HG02970 (cell line): ENCODE measurements around the gene HIVEP3.

ENCODE experiments used
- ATAC-seq: cut with Tn5 transposase; IDR thresholded peaks from one replicate; pipeline ENCODE4 v1.9.1; 2021; ENCODE audit warnings: mild to moderate bottlenecking, moderate library complexity, moderate number of reproducible peaks; ENCODE audit not compliant: unreplicated experiment, low FRiP score

The HIVEP3 gene

DNA sequence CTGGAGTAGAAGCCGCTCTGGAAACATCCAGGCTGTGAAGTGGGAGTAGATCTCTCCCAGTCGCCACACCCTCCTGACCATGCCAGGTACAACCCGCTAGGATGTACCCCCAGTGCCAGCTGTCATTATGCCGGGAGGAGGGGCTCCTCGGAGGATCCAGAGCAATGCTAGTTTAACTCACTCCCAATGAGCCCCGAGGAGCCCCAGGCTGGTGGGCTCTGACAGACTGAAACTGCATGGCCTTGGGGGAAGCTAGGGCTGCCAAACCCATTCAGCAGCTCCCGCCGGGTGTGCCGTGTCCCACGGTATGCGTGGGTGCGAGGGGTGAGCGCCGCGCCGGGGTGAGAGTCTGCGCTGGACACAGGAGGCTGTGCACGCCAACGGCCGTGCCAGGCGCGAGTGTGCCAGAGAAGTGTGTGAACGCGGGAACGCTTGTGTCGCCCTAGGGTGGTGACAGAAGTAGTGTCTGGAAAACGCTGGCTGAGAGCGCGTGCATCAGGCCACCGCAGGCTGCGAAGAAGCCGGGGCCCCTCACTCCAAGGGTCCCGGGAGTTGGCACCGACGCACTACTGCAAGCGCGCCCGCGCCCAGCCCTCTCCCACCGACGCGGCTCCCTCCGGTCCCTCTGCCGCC, 257.2 kb downstream of the HIVEP3 start:
- ATAC-seq: peak; percentile 15

DNA sequence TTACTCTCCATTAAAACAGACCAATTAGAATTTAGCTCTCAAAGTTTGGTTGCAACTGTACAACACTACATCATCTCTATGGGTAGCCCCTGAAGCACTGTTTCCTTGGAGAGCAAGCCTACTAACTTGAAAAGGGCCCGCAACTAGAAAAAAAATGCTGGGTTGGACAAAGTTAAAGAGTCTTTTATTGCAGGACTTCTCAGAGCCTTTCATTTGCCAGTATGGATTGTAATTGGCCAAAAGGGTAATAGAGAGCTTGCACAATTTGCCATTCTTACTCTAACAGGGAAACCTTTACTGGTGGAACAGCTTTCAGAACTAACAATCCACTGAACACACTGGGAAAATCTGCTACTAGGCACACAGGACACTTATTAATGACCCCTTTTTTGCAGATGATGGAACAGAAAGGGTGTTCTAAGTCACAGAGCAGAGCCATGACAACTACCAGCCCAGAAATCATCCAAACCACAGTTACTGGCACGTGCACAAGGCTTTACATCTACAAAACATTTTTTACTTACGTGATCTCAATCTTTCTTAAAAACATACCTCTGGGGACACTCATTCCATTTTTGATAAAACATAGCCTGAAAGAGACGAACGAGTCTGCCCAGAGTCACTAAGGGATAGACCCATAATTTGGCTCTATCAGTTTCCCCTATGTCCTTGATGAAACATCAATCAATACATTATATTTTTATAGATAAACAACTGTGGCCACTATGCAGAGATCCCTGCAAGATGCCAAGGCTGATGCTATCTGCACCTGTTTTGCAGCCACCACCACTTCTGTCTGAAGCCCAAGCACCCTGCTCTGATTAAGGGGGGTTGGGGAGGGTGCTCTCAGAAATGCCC, 257.9 kb downstream of the HIVEP3 start:
- no peak for ATAC-seq

DNA sequence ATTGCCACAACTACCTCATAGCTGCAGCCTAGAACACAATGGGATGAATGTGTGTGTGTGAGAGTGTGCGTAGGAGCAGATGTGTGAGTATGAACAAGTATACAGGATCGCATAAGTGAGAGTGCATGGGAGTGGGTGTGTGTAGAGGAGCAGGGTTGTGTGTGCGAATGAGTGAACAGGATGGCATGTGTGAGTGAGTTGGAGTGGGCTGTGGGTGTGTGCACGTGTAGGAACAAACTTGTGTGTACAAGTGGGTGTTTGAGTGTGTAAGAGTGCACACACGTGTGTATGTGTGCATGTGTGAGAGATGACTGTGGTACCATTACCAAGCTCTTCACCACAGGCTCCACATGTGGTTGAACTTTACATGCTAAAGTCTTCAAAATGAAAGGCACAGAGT, 258.8 kb downstream of the HIVEP3 start:
- no peak for ATAC-seq

DNA sequence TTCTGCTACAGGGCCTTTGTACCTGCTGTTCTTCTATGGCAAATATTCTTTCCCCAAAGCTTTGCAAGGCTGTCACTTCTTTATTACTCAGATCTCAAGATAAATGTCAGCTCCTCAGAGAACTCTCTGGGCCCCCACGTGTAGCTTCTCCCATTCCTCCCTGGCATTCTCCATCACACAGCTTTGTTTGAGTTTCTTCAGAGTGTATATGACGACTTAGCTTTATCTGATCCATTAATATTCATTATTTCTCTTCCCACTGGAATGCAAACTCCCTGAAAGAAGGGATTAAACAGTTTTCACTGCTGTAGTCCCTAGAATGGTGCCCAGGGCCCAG, 259.6 kb downstream of the HIVEP3 start:
- no peak for ATAC-seq

DNA sequence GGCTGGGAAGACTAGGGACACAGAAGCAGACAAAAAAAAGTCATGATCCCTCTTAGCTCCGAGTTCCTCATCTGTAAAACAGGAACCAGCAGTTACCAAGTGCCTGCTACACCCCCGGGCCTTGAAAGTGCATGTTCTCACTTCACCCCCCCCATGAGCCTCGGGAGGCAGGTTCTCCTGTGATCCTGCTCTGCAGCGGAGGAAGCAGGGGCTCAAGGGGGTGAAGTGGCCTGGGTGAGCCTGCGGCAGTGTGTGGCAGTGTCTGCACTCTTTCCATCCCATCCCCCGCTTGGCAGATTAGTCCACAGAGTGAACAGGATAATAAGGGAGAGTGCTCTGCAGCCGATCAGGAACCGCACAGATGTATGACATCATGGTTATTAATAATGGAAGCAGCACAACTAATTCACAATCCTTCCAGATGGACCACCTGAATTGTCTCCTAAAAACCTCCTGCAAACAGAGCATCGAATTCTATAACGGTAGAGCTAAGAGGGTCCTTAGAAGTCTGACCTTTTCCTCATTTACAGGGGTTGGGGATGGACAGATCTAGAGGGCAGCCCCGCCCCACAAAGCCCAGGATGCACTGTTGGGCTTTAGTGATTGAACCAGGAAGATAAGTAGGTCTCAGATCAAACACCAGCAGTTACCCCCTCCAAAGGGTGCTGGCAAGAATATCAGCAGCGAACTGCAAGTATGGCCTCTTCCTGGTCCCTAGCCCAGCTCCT, 260.1 kb downstream of the HIVEP3 start:
- no peak for ATAC-seq

DNA sequence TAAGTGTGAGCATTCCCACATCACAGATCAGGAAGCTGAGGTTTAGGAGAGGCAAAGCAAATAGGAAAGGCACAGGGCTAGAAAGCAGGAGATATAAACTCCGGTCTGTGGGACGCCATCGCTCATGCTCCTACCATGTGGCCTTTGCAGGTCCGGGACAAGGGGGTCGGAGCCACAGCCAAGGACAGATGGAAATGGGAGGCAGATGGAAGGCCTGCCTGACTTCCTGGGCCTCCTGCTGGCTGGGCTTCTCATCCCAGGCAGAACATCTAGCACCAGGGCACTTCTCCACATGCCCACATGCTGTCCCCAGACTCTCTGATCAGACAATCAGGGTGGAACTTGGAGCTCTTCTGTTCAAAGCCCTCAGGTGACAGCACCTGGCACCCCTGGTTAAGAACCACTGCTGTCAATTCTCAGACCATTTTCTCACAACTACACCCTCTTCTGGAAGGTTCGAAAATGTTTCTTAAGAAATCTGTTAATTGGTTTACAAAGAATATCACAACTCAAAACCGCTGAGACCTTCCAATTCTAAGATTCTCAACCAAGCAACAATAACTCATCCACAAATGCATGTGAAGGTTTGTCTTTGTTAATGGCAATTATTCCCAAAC, 260.9 kb downstream of the HIVEP3 start:
- ATAC-seq: no peak

DNA sequence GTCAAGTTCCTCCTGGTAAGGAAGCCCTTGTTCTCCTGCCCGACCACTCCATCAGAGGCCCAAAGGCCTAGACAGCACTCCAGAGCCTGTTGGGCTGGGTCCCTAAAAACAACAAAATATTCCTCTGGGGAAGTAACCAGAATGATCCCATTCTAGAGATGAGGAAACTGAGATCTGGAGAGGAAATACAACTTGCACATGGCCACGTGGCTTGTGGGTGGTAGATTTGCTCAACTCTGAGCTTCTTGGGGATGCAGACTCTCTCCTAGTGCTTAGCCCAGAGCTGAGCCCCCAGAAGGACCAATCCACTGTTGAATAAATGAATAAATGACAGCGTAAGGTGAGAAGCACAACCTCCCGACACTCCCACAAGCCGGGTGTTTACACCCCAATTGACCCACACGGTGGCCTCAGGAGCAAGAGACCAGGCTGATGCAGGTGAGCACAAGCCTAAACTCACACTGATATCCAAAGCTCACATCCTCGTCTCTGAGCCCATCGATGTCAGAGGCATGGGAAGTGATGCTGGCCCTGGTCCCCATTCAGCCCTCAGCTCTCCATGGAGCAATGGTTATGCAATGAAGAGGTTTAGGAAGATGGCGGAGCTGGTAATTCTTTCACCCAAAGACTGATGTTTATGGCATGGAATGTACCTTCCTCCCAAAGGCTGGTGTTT, 261.8 kb downstream of the HIVEP3 start:
- no peak for ATAC-seq

DNA sequence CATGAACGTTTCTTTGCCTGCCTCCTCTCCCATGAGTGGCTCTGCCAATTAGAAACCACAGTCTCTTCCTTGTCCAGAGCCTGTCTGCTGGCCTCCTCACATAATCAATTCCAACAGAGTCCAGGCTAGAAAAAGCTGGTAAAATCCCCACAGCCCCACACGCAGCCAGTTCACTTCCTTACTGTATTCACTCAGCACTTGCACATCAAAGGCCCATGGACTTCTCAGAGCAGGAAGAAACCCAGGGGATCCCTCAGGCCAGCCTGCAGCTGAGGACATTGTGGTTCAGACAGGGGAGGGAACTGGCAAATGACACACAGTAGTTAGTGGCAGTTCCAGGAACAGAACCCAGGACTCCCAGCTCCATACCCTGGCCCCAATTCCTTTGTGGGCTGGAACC, 262.7 kb downstream of the HIVEP3 start:
- ATAC-seq: no peak

DNA sequence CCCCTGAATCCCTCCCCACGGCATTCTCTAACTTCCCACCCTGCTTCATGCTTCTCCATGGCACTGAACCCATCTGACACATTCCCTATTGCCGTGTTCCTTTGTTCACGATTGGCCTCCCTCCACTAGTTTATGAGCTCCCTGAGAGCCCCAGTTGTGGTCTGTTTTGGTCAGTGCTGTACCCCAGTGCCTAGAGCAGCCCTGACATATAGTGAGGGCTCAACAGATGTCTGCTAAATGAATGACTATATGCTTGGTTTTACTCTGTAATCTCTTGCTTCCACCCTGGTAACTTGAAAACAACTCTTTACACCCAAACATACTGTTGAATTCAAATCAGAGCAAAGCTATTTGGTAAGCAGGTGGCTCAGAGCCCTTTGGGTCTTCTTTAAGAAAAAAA, 263.1 kb downstream of the HIVEP3 start:
- ATAC-seq: no peak

DNA sequence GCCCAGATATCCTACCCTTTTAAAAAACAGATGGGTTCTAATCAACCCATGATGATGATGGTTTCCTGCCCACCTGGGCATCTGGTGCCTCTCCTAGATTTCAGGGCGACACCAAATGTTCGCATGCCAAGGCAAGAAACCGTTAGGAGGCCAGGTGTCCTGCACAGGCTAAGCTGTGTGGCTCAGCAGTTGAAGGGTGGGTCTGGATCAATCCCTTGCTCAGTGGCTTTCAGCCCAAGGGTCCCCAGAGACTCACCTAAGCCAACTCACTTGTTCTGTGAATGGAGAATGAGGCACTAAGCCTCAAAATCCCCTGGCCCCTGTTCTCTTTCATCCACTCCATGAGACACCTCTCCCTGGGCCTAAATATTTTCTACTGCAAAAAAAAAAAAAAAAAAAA, 265.1 kb downstream of the HIVEP3 start:
- ATAC-seq: no peak

DNA sequence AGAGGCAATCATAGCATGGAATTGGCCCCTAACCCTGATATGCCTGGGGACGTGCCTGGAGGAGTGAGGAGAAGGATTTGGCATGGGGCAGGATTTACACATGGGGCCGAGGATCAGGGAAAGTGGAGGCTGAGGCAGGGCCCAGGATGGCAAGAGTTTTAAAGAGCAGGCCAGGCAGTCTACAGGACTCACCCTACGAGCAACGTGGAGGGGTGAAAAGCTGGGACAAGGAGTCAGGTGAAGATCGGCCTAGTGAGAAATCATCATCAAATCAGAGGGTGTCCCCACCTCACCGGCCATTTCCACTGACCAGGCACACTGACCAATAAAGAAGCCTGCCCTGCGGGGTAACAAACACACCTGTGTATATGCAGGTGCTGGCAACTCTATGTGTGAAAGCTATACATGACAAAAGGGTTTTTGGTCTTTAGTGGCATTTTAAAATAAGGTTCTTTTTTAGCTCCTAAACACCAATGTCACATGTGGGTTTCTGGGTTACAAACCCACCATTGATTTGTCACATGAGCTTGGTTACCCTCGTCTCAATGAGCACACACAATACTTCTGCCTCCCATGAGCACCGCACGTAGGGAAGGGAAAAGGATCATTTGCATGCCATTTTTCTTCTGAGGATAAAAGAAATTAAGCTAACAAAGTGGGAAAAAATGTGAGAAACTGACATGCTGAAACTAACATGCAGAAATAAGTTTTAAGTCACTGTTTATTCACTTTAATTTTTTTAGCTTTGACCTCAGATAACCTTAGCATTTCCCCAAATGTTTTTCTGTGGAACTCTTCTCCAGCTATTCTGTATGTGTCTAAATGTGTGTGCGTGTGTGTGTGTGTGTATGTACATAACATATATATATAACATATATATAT, 266.1 kb downstream of the HIVEP3 start:
- no peak for ATAC-seq

DNA sequence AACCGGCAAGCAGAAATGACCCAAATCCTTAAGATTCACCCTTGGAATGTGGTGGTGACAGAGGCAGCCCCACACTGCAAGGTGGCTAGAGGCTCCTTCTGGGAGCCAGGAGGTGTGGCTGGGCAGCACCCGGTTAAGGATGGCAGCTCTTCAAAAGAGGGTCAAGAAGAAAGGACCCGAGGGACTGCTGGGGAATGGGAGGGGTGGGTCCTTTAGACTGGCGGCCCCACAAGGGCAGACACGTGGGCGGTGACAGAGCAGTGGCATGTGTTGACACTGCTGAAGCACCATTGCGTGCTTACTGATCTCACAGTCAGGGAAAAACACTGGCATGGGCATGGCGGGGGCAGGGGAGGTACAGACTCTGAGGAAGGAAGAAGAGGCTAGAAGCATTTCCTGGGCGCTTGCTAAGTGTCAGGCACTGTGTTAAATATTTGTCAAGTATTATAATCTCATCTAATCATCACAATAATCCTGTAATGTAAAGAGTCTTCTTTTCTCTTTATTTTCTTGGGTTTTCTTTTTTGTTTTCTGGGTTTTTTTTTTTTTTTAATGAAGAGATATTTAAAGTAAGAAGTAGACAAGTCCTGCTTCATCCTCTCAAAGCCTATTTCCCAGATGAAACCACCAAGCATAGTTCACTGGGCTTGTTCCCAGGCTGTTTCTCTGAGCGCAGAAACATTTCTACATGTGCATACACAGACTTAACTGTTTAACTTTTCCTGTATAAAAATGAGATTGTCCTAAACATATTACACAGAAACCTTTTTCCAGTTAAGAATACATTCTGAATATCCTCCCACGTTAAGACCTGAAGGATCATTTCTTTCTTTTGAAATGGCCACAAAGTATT, 268.5 kb downstream of the HIVEP3 start:
- no peak for ATAC-seq

DNA sequence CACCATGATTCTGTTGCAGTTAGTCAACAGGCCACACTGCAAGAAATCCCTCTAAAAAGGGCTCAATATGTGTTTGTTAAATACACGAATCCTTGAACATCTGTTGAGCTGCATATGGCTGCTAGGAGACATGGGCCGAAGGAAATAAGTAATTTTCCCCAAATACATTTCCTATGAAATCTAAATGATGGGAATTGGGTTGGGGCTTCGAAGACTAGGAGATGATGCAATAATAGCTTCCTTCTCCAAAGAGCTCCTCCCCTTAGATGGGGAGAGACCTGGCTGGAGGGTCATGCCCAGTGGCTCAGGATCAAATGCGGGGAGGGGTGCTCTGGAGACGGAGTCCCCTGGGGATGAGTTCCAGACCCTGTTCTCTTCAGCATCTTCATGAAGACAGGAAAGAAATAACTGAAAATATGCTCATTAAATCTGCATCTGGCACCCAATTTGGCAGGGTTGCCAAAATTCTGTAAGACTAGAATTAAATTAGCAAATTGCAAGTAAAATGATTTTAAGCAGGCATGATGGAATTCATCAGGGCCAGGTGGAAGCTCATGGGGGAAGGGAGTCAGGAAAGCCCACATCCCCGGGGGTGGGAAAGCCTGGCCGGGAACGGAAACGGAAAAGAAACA, 269.2 kb downstream of the HIVEP3 start:
- no peak for ATAC-seq

DNA sequence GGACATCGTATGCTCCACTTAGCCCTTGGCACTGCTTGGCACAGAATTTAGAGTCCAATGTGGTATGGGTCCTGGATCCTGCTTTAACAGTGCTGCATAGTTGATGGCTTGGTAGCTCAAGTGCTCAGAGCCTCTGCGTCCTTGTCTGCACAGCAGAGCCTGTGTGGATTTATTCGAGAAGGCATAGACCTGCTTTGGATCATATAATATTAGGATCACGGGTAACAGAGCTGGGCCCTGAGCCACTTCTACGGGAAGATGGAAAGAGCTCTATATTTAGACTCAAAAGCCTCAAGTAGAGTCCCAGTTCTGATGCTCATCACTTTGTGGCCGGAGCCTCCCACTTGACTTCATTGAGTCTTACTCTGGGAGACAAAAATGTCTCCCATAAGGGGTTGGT, 269.9 kb downstream of the HIVEP3 start:
- ATAC-seq: no peak

DNA sequence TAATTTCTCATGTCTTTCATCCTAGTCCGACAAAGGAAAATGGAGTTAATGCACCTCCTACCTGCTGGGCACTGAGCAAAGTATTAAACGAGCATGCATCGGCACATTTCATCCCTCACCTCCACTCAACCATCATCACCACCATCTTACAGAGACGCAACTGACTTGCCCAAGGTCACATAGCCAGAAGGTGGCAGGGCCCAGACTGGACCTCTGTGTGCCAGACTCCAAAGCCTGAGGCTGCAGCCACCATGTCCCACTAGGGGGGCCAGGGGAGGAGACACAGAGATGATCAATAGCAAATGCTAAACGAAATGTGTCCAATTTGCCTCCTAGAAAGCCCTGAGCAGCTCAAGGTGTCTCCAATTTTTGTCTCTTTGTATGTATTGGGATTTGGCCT, 270.5 kb downstream of the HIVEP3 start:
- no peak for ATAC-seq

DNA sequence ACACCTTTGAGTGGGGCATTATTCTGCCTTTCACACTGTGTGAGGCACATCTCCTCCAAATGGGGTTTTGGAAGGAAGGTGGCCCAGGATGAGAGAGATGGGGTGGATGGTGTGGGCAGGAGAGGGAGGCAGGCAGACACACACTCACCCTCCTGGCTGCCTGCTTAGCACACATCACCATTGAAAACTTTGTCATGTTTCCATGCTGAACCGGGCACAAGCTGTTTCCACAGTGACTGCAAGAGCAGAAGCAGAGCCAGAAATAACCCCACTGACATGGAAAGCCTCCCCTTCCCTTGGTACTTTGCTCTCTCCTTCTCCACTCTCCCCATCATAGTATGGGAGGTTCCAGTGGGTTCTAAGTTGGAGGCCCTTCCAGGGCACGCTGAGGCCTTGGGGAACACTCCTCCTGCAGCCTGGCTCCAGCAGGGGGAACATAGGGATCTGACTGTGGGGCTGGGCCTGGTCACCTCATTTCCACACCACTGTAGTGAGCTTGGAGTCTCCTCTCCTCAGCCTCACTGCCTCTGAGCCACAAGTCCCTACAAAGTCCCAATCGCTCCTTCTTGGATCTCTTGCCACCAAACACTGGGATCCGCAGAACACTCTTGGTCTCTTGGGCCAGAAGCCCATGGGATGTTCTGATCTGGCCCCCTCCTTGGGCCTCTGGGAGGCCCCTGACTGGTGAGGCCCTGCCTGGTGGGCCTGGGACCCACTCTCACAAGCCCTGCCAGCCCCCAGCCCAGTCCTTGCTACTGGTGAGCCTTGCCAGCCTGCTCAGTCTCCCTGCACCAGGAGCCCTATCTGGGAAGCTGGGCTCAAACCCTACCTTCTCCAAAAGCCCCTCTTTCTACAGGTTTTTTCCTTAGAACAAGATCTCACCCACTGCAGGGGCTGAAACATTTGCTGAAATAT, 271.2 kb downstream of the HIVEP3 start:
- no peak for ATAC-seq

DNA sequence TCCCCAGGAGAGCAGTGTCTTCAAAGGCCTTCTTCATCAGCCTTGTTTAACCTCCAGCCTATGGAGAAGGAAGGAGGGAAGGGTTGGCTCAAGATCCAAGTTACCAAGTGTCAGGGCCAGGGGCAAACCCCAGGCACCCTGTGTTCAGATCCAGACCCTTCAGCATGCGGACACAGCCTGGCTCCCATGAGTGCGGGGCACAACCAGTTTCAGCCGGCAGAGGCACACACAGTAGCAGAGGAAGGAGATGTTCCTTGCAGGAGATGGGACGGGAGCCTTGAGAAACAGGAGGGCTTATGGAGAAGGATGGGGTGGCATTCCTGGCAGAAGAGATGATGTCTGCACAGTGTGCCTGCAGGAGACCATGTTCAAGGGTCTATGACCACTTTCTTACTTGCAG, 272.5 kb downstream of the HIVEP3 start:
- no peak for ATAC-seq
